NCI-H524 treated with DMSO at 0.1 percent for 48 hours (cell line): ENCODE results near the gene AMER1.
"Not testable (repeated sequence)": the region's sequence is repeated elsewhere in the genome, so short reads cannot be mapped to it uniquely, and the experiment has no call there.

Experiments used
- DNase-seq: peaks from one replicate; lab custom pipeline; 2025; lab: John Stamatoyannopoulos, UW

The AMER1 gene

GRCh38 chrX:64205441-64205734 is at the start of gene AMER1:
TSS of gene AMER1 (minus strand) at chrX:64205708. CDS start at chrX:64193286, 12,422 bp downstream.
- DNase-seq, result no peak

- DNase-seq, result no peak
These were observed 24.8 kb upstream of the AMER1 start, which contains the start of gene ASB12 for GRCh38 chrX:64230123-64230970. TSS of gene ASB12 (minus strand) at chrX:64230607. CDS start at chrX:64225650, 4,957 bp downstream.

GRCh38 chrX:64229154-64229553 is 23.6 kb upstream of the AMER1 start:
- DNase-seq, result no peak

DNA sequence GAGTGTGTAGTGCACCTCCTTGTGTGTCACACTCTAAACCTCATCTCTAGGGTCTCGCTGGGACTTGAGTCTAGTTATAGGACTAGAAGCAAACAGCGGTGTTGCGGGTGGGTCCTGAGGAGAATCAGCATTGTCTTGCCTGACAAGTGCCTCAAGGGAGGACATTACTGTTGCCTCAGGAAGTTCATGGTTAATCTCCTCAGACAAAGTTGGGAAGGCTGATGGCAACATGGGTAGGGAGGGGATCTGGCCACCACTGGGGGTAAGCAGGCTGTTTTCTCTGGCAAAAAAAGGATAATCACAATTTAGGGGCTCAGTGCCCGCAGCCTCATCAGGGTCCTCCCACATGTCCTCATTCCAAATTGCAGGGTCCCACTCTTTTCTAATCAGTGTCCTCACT is 12.5 kb upstream of the AMER1 start:
- no peak for DNase-seq

GRCh38 chrX:64213989-64214388 is 8.5 kb upstream of the AMER1 start:
- DNase-seq, result not testable (repeated sequence)

DNA sequence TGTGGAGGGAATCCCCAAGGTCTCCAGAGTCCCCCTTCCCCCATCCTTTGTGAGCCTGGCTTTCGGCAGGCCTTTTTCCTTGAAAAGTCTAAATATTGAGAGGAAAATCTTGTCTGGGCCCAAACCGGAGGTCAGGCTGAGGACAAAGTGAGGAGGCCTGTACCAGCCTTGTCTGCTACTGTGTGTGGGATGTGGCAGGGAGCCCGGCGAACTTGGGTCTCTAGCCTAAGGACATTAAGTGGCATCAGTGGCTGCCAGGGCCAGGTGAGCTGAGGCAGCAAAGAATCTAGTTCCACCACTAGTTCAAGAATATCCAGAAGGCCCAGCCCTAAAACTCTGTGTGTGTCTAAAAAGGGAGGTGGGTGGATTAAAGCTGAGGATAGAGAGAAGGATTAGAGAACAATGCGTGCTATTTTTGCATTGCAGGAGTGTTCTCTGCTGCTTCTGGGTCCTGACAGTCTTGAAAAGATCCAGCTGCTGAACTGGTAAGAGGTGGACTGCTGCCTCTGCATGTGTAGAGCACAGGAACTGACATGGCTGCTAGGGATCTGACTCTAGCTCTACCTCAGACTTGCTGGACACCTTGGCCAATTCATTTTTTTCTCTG is 1.2 kb upstream of the AMER1 start:
- DNase-seq, result no peak

DNA sequence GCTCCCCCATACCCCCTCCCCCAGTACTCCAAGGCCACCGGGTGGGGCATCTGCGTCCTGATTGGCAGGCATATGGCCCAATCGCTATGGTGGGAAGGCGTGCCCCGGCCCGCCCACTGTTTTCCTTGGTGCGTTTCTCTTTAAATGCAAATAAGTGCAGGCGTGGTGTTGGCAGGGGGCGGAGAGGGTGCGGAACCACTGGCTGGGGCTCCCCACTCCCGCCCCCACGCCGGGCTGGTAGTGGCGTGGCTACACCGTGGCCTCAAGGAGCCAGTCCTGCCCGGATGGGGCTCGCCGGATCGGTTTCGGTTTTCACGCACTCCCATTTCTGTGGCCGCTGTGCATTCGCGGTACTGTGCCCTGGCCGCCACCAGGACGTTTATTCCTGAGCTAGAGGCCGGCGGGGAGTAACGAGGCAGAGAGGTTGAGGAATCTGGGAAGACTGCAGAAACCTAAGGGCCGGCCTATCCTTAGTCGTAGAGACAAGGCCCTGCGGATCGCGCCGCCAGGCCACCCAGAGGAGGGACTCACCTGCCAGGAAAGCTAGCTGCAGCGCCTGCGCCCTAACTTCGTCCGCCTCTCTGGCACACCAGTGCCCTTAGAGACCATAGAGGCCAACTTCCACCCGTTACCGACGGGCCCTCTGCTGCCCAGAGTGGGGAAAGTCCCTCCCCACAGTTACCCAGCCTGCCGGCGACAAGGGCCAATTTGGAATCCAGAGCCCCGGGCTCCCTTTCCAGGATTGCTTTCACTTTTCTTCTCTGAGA is 410 bp upstream of the AMER1 start:
- DNase-seq, result peak; percentile 86

- DNase-seq, result no peak
These were observed 637 bp downstream of the AMER1 start for GRCh38 chrX:64204701-64205440.

DNA sequence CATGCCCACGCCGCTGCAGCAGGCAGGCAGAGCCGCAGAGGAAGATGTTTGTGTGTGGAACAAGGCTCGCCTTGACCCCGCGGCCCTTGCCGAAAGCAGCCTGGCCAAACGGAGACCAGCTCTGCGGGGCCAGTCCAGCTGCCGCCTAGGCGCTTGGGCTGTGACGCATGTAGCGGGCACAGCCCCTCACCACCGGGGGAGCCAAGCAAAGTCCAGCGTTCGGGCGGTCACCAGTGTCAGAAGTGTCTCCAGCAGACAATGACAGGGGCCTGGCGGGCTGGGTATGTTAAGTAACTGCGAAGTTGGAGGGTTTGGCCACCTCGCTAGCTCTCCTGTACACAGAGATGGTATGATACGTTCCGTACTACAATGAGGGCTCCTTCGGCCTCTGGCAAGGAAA is 1.3 kb downstream of the AMER1 start:
- DNase-seq, result no peak

DNA sequence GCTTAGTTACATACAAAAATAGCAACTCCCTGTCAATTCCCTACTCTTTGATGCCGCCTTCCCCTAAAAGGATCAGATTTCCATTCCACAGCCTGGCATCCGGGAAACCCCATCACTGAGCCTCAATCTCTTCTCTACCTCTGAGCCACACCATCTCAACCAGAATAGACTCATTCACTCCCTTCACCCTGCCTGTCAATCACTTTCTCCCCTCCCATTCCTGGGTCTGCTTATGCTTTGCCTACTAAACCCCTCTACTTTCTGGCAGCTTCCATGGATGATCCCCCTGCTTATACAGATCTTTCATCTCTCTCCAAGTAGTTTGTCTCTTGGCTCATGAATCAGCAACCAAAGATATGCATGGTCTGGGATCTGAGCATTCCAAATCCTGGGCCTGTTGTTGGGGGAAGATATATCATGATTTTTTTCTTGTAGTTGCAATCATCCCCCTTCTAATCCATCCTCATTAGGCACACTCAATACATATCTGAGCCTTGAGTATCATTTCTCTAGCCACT is 2.6 kb downstream of the AMER1 start:
- no peak for DNase-seq

GRCh38 chrX:64198036-64198435 is 7.5 kb downstream of the AMER1 start:
- DNase-seq, result no peak

GRCh38 chrX:64196606-64197005 is 8.9 kb downstream of the AMER1 start:
- DNase-seq, result no peak

DNA sequence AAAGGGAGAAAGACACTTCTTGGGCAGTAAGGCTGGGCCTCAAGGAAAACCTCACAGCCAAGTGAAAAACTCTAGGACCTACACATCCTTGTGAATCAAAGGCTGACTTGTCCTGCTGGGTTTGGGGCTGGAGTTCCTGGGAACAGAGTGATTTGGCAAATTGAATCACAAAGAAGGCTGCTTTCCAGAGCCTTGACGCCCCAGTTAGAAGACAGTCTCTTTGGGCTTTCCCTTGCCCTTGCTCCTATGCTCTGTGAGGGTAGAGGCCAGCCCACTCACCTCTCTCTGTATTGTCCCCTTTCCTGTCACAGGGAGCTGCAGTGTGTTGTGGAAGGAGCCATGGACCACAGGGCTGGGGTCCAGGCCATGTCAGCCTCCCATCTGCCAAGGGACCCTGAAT is 9.6 kb downstream of the AMER1 start:
- DNase-seq, result no peak

DNA sequence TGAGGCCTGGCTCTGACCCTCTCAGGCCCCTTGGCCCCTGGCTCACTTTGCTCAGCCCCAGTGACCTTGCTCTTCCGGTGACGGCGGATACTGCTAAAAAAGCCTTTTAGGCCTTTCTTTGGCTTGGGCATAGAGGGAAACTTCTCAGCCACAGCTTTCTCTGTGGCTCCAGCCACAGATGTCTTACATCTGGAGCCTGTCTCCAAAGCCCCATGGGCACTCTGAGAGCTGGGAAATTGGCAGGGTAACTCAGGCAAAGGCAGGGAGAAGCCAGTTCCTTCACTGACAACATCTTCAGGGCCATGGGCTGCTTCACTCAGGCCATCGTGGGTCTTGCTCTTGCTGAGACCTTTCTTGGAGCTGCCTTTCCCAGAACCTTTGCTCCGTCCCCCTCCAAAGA is 12.8 kb downstream of the AMER1 start:
- DNase-seq, result no peak

DNA sequence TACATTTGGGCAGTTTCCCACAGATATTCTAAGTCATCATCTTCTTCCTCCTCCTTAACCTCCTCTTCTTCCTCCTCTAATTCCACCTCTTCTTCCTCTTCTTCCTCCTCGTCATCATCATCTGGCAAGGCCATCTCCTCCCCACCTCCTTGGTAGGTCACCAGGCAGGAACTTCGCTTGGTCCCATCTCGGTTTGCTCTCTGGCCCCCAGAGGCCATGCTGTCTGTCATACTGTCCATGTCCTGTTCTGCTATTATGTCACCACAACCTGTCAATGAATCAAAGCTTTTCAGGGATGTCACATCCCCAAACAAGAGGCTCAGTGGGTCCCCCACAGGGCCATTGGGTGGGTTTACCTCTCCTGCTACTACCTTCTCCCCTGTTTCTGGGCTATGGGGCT is 13.5 kb downstream of the AMER1 start:
- DNase-seq, result no peak

DNA sequence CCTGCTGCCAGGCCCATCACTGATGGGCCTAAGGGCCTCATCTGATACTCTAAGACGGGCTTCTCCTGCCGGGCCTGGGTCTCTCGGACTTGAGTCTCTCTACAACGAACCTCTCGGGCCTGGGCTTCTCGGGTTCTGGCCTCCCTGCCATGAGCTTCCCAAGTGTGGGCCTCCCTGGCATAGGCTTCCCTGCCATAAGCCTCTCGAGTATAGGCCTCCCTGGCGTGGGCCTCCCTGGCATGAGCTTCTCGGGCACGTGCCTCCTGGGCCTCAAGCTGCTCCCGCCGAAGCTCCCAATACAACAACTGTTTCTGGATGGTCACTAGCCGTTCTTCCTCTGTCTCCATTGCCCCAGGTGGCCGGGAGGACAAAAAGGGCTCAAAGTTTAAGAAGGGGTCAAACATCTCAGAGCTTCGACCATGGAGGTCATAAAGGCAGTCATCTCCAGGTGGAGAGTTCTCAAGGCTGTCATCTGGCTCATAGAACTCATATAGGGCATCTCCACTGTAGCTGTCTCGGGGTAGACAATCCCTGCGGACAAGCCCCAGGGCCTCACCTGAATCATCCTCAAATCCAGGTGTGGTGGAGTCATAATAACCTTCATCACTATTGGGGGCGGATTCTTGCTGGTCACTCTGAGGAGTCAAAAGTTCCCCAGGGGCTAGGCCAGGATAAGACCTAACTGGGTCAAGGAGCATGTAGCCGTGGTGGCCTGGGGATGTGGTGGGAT is 14.1 kb downstream of the AMER1 start:
- DNase-seq, result no peak

- no peak for DNase-seq
These were observed 15.3 kb downstream of the AMER1 start for GRCh38 chrX:64190136-64190740.

- DNase-seq, result peak; percentile 18
These were observed 16.6 kb downstream of the AMER1 start for GRCh38 chrX:64188901-64189300.

GRCh38 chrX:64187762-64188150 is 17.8 kb downstream of the AMER1 start:
- DNase-seq, result no peak

GRCh38 chrX:64186974-64187761 is 18.3 kb downstream of the AMER1 start:
- no peak for DNase-seq
